HG03558 (cell line): ENCODE measurements around the gene AKT1.
"Not testable (repeated sequence)": the region's sequence is repeated elsewhere in the genome, so short reads cannot be mapped to it uniquely, and the experiment has no call there.

ENCODE experiments used
- ATAC-seq: cut with Tn5 transposase; IDR thresholded peaks from one replicate; pipeline ENCODE4 v1.9.1; 2021; ENCODE audit warnings: moderate number of reproducible peaks; ENCODE audit not compliant: unreplicated experiment; ENCODE audit errors: extremely low read depth

The AKT1 gene

GRCh38 chr14:104794993-104795780, at the start of gene AKT1:
Gene AKT1, minus strand, starts transcription at chr14:104795748. Its CDS starts 3,105 bp downstream, at chr14:104792643.
- ATAC-seq = no peak

- no peak for ATAC-seq
Observed at GRCh38 chr14:104845033-104845666, 49.6 kb upstream of the AKT1 start.

- no peak for ATAC-seq
Observed at GRCh38 chr14:104844306-104845032, 48.9 kb upstream of the AKT1 start.

GRCh38 chr14:104843442-104844305, 48.1 kb upstream of the AKT1 start:
- no peak for ATAC-seq

- ATAC-seq = no peak
Observed at GRCh38 chr14:104843006-104843405, 47.5 kb upstream of the AKT1 start.

GRCh38 chr14:104841730-104842129, 46.2 kb upstream of the AKT1 start:
- ATAC-seq = no peak

- not testable (repeated sequence) for ATAC-seq
Observed at GRCh38 chr14:104836171-104836935, 40.8 kb upstream of the AKT1 start.

- no peak for ATAC-seq
Observed at GRCh38 chr14:104830781-104831180, 35.2 kb upstream of the AKT1 start.

GRCh38 chr14:104827177-104828055, 31.9 kb upstream of the AKT1 start:
- ATAC-seq = no peak

GRCh38 chr14:104826861-104827176, 31.3 kb upstream of the AKT1 start:
- no peak for ATAC-seq

- ATAC-seq = no peak
Observed at GRCh38 chr14:104826189-104826860, 30.8 kb upstream of the AKT1 start.

- ATAC-seq = no peak
Observed at GRCh38 chr14:104824353-104824997, 28.9 kb upstream of the AKT1 start.

- no peak for ATAC-seq
Observed at GRCh38 chr14:104822821-104823615, 27.5 kb upstream of the AKT1 start.

- no peak for ATAC-seq
Observed at GRCh38 chr14:104821971-104822608, 26.5 kb upstream of the AKT1 start.

- ATAC-seq = no peak
Observed at GRCh38 chr14:104821229-104821945, 25.8 kb upstream of the AKT1 start.
